Measurements from ENCODE around the gene SLC35F4.

SLC35F4 gene

GRCh38 chr14:57611555-57612075 lies 254.3 kb downstream of the SLC35F4 start:
- DNase-seq (ENCODE audit: low read depth), result no peak

- DNase-seq (ENCODE audit: low read depth), result no peak
Measured at GRCh38 chr14:57610631-57611030, 255.3 kb downstream of the SLC35F4 start.

GRCh38 chr14:57609192-57610075 lies 256.5 kb downstream of the SLC35F4 start:
- DNase-seq (ENCODE audit: low read depth), result no peak

GRCh38 chr14:57607086-57607485 lies 258.8 kb downstream of the SLC35F4 start:
- DNase-seq (ENCODE audit: low read depth), result no peak

GRCh38 chr14:57583396-57583795 lies 282.5 kb downstream of the SLC35F4 start:
- no peak for DNase-seq (ENCODE audit: low read depth)

- no peak for DNase-seq (ENCODE audit: low read depth)
Measured at GRCh38 chr14:57582746-57583145, 283.1 kb downstream of the SLC35F4 start.

GRCh38 chr14:57578801-57579200 lies 287.1 kb downstream of the SLC35F4 start:
- no peak for DNase-seq (ENCODE audit: low read depth)

GRCh38 chr14:57576498-57576897 lies 289.4 kb downstream of the SLC35F4 start:
- no peak for DNase-seq (ENCODE audit: low read depth)

- no peak for DNase-seq (ENCODE audit: low read depth)
Measured at GRCh38 chr14:57575482-57575881, 290.4 kb downstream of the SLC35F4 start.

GRCh38 chr14:57574617-57575288 lies 291.1 kb downstream of the SLC35F4 start:
- no peak for DNase-seq (ENCODE audit: low read depth)

GRCh38 chr14:57573173-57573572 lies 292.7 kb downstream of the SLC35F4 start:
- no peak for DNase-seq (ENCODE audit: low read depth)

- DNase-seq (ENCODE audit: low read depth), result no peak
Measured at GRCh38 chr14:57568554-57568953, 297.3 kb downstream of the SLC35F4 start.

GRCh38 chr14:57567220-57567619 lies 298.7 kb downstream of the SLC35F4 start:
- DNase-seq (ENCODE audit: low read depth), result no peak

GRCh38 chr14:57560681-57561080 lies 305.2 kb downstream of the SLC35F4 start:
- DNase-seq (ENCODE audit: low read depth), result no peak

GRCh38 chr14:57559576-57559975 lies 306.3 kb downstream of the SLC35F4 start:
- no peak for DNase-seq (ENCODE audit: low read depth)

GRCh38 chr14:57549765-57550420 lies 316.0 kb downstream of the SLC35F4 start:
- DNase-seq (ENCODE audit: low read depth), result no peak

GRCh38 chr14:57549016-57549564 lies 316.8 kb downstream of the SLC35F4 start:
- DNase-seq (ENCODE audit: low read depth), result no peak

GRCh38 chr14:57547131-57547530 lies 318.8 kb downstream of the SLC35F4 start:
- DNase-seq (ENCODE audit: low read depth), result no peak

- no peak for DNase-seq (ENCODE audit: low read depth)
Measured at GRCh38 chr14:57533214-57533613, 332.7 kb downstream of the SLC35F4 start.

GRCh38 chr14:57530571-57530970 lies 335.3 kb downstream of the SLC35F4 start:
- no peak for DNase-seq (ENCODE audit: low read depth)

- DNase-seq (ENCODE audit: low read depth), result no peak
Measured at GRCh38 chr14:57526942-57527341, 338.9 kb downstream of the SLC35F4 start.

- DNase-seq (ENCODE audit: low read depth), result no peak
Measured at GRCh38 chr14:57519043-57519442, 346.8 kb downstream of the SLC35F4 start.

All from fibroblast of the conjunctiva (primary cell).